Stomach (tissue), 9 donors: ENCODE data around the gene ERICH3. TPM values are rescaled to one million over a fixed set of nuclear protein-coding genes. Genes with fewer than 3 reads are reported as not detected.

ENCODE experiments used
- DNase-seq, 2 donors: peaks; one replicate each; pipeline versions ENCODE4 v3.0.0 to v3.0.0-alpha.2; 2013 to 2019
- H3K27ac ChIP-seq, 5 donors: fragments of 200-600 bp in 4 of 5; sonication (generic) in 4 of 5; one replicate each; pipeline ENCODE4 v1.5.1; 2013 to 2019; ENCODE audit warnings: mild to moderate bottlenecking in 1 of 5, moderate library complexity in 1 of 5
- H3K27me3 ChIP-seq, 3 donors: fragments of 200-600 bp; sonication (generic); one replicate each; pipeline ENCODE4 v1.5.1; 2017 to 2019; ENCODE audit warnings: mixed run types in 1 of 3
- H3K36me3 ChIP-seq, 4 donors: fragments of 200-600 bp; sonication (generic); 1 replicate in 3 of 4; 2 replicates in 1 of 4; pipeline ENCODE4 v1.5.1; 2016 to 2019
- H3K4me1 ChIP-seq, 4 donors: fragments of 200-600 bp; sonication (generic); one replicate each; pipeline ENCODE4 v1.5.1; 2016 to 2019
- H3K4me3 ChIP-seq, 4 donors: fragments of 200-600 bp; sonication (generic) in 3 of 4; one replicate each; pipeline ENCODE4 v1.5.1; 2016 to 2019; ENCODE audit warnings: mild to moderate bottlenecking in 1 of 4
- H3K9me3 ChIP-seq, 4 donors: fragments of 200-600 bp; sonication (generic); one replicate each; pipeline ENCODE4 v1.5.1; 2016 to 2019
- CTCF ChIP-seq, 7 experiments: fragments of 450-650 bp in 4 of 7; fragments of 200-600 bp in 3 of 7; sonication (generic) in 3 of 7; IDR thresholded peaks; one replicate each; pipeline ENCODE4 v1.5.1; 2016 to 2019; ENCODE audit warnings: antibody characterized with exemption in 7 of 7, control low read depth in 2 of 7, mild to moderate bottlenecking in 1 of 7
- EP300 ChIP-seq: sonication (generic); formaldehyde crosslinking; IDR thresholded peaks from one replicate; pipeline ENCODE4 v1.6.1; 2017; ENCODE audit warnings: antibody characterized with exemption
- POLR2A ChIP-seq, 4 donors: fragments of 450-650 bp; IDR thresholded peaks; one replicate each; pipeline ENCODE4 v1.6.1; 2016; ENCODE audit warnings: antibody characterized with exemption in 4 of 4, control low read depth in 2 of 4, mild to moderate bottlenecking in 1 of 4, moderate library complexity in 1 of 4
- POLR2AphosphoS5 ChIP-seq, 3 donors: sonication (generic); formaldehyde crosslinking; IDR thresholded peaks; one replicate each; pipeline ENCODE4 v1.6.1; 2016; ENCODE audit warnings: antibody characterized with exemption in 3 of 3
- WGBS, 5 donors: extraction: QIAGEN DNeasy Blood & Tissue Kit in 3 of 5; methylation state at CpG; one replicate each; pipeline versions ENCODE4 v1.1.5 to v1.1.7; 2013 to 2018; 5-methylcytosine and 5-hydroxymethylcytosine counted together
- intact Hi-C: fragments of 100-400 bp; cut with DNase I; formaldehyde crosslinking; loops from one replicate; pipeline ENCODE4 v1.15.1; 2023; ENCODE audit warnings: low total_unique reads
- polyA plus RNA-seq, 3 donors: library from polyadenylated mRNA; stranded (reverse); fragments of 200-250 nt; gene quantifications; one replicate each; pipeline ENCODE4 v1.2.3, GENCODE V29; 2013
- total RNA-seq, 5 donors: library from RNA; depleted of rRNA; stranded (reverse); fragments of >200 nt; gene quantifications; one replicate each; pipeline versions ENCODE4 v1.1.0 to v1.2.3, GENCODE V29; 2014 to 2016
- donor health status: healthy with polysubstance abuse.
- donor health status: Bipolar disorder and iron deficiency.
- donor health status: healthy.

Gene ERICH3
- total and polyA plus RNA-seq, 8 donors = 0.05 to 0.55 TPM; not detected in 6

GRCh38 chr1:74629283-74629682 is 44.3 kb downstream of the ERICH3 start:
- Histone ChIP-seq H3K9me3 (no peaks in the 10 kb centered on the region), H3K36me3 (no peaks in the 10 kb centered on the region), H3K4me3 (no peak overlapping the region), H3K27me3 (no peaks in the 10 kb centered on the region), H3K27ac (no peak overlapping the region), H3K4me1 (no peaks in the 10 kb centered on the region)
- no peak for DNase-seq
- intact Hi-C loops = no loop called here
- TF ChIP-seq CTCF (IDR thresholded peaks at IDR 0.05) (no peak), POLR2A (IDR thresholded peaks at IDR 0.05) (no peak), EP300 (no peak)
- WGBS, 5 donors = 45 to 53% (median 47%) methylated on average over 2 of the region's 2 CpGs

- no peak for TF ChIP-seq CTCF (IDR thresholded peaks at IDR 0.05)
- TF ChIP-seq EP300 = no peak
- Histone ChIP-seq H3K4me1 (no peaks in the 10 kb centered on the region), H3K4me3 (no peak overlapping the region), H3K27me3 (no peaks in the 10 kb centered on the region), H3K36me3 (no peaks in the 10 kb centered on the region), H3K27ac (no peak overlapping the region), H3K9me3 (no peaks in the 10 kb centered on the region)
- intact Hi-C loops = no loop called here
- DNase-seq = no peak
- WGBS, 5 donors = 52 to 66% (median 61%) methylated on average over 2 of the region's 2 CpGs
These were observed 49.9 kb downstream of the ERICH3 start for GRCh38 chr1:74623716-74624115.

GRCh38 chr1:74620242-74620641 is 53.4 kb downstream of the ERICH3 start:
- Histone ChIP-seq H3K4me1 (no peaks in the 10 kb centered on the region), H3K36me3 (no peaks in the 10 kb centered on the region), H3K9me3 (no peaks in the 10 kb centered on the region), H3K27me3 (no peaks in the 10 kb centered on the region), H3K27ac (no peak overlapping the region), H3K4me3 (no peak overlapping the region)
- DNase-seq = no peak
- WGBS, 5 donors = 59 to 80% (median 75%) methylated on average over 3 of the region's 3 CpGs
- intact Hi-C loops = no loop called here
- TF ChIP-seq POLR2AphosphoS5 (IDR thresholded peaks at IDR 0.05) = no peak
- no peak for TF ChIP-seq CTCF (IDR thresholded peaks at IDR 0.05)
- no peak for TF ChIP-seq POLR2A (IDR thresholded peaks at IDR 0.05)
- no peak for TF ChIP-seq EP300

- no peak for TF ChIP-seq CTCF (IDR thresholded peaks at IDR 0.05)
- no peak for TF ChIP-seq POLR2A (IDR thresholded peaks at IDR 0.05)
- H3K4me1 ChIP-seq = no peaks in the 10 kb centered on the region
- intact Hi-C loops = no loop called here
These were observed 54.6 kb downstream of the ERICH3 start for GRCh38 chr1:74618974-74619373.

GRCh38 chr1:74613894-74614293 is 59.7 kb downstream of the ERICH3 start:
- H3K36me3 ChIP-seq = no peaks in the 10 kb centered on the region
- TF ChIP-seq POLR2AphosphoS5 (IDR thresholded peaks at IDR 0.05) = no peak
- TF ChIP-seq EP300 = no peak
- TF ChIP-seq CTCF (IDR thresholded peaks at IDR 0.05) = no peak
- TF ChIP-seq POLR2A (IDR thresholded peaks at IDR 0.05) = no peak
- H3K27ac ChIP-seq = no peak overlapping the region
- H3K9me3 ChIP-seq = no peaks in the 10 kb centered on the region
- 75 to 87% (median 80%) methylated on average over 2 of the region's 2 CpGs for WGBS, 5 donors
- H3K4me3 ChIP-seq = no peak overlapping the region
- no peaks in the 10 kb centered on the region for H3K4me1 ChIP-seq
- intact Hi-C loops = no loop called here
- no peaks in the 10 kb centered on the region for H3K27me3 ChIP-seq
- DNase-seq = no peak

More at GRCh38 chr1:74618974-74619373, 54.6 kb downstream of the ERICH3 start:
- Histone ChIP-seq H3K9me3 (no peaks in the 10 kb centered on the region), H3K27me3 (no peaks in the 10 kb centered on the region), H3K4me3 (no peak overlapping the region), H3K27ac (no peak overlapping the region), H3K36me3 (no peaks in the 10 kb centered on the region)
- DNase-seq = no peak
- WGBS, 5 donors = 68 to 82% (median 72%) methylated on average over 2 of the region's 2 CpGs
